Kidney epithelial cell (primary cell): Measurements from ENCODE around the gene C4orf36. TPM values are rescaled to one million over a fixed set of nuclear protein-coding genes. Genes with fewer than 3 reads are reported as not detected.

Experiments used
- DNase-seq: peaks from one replicate; pipeline ENCODE4 v3.0.0-alpha.2; 2010; ENCODE audit warnings: low read depth
- H3K27me3 ChIP-seq: 2 replicates; pipeline ENCODE4 v1.6.0; 2011; ENCODE audit warnings: low read length; ENCODE audit not compliant: control insufficient read depth, insufficient read depth
- H3K36me3 ChIP-seq: 2 replicates; pipeline ENCODE4 v1.5.1; 2011; ENCODE audit warnings: low read length; ENCODE audit not compliant: control insufficient read depth, insufficient read depth
- H3K4me3 ChIP-seq: 2 replicates; pipeline ENCODE4 v1.5.1; 2011; ENCODE audit warnings: low read depth, mild to moderate bottlenecking, control low read depth, low read length
- CTCF ChIP-seq: IDR thresholded peaks from 2 replicates; pipeline ENCODE4 v1.5.1; 2011; ENCODE audit warnings: mild to moderate bottlenecking, moderate library complexity, low read length, control low read depth, inconsistent platforms; ENCODE audit not compliant: insufficient read depth, poor library complexity, severe bottlenecking
- total RNA-seq: library from RNA; depleted of rRNA; stranded (reverse); fragments of >200 nt; gene quantifications from 2 replicates; pipeline ENCODE4 v1.2.3, GENCODE V29; 2015

C4orf36 gene
- total RNA-seq: 0.71 TPM in 1 of 2 replicates, not detected in the other

- Histone ChIP-seq H3K27me3 (no peaks in the 10 kb centered on the region), H3K4me3 (peak within 1 kb of the TSS; percentile 51), H3K36me3 (no peaks in the 10 kb centered on the region)
- DNase-seq: no peak
- no peak for TF ChIP-seq CTCF
These were observed at the start of gene C4orf36 for GRCh38 chr4:86891762-86892635. TSS of gene C4orf36 (minus strand) at chr4:86892422. CDS start at chr4:86891520, 902 bp downstream.

GRCh38 chr4:86940920-86941460, 48.8 kb upstream of the C4orf36 start:
- TF ChIP-seq CTCF: no peak
- no peak overlapping the region for H3K4me3 ChIP-seq
- DNase-seq: no peak
- H3K36me3 ChIP-seq: no peaks in the 10 kb centered on the region
- no peaks in the 10 kb centered on the region for H3K27me3 ChIP-seq

- no peak for DNase-seq
- H3K4me3 ChIP-seq: no peak overlapping the region
- TF ChIP-seq CTCF: no peak
These were observed 47.7 kb upstream of the C4orf36 start for GRCh38 chr4:86939729-86940575.

GRCh38 chr4:86938771-86939520, 46.7 kb upstream of the C4orf36 start:
- no peak for TF ChIP-seq CTCF
- no peak for DNase-seq
- H3K4me3 ChIP-seq: no peak overlapping the region

More at GRCh38 chr4:86939729-86940575, 47.7 kb upstream of the C4orf36 start:
- Histone ChIP-seq H3K27me3 (no peaks in the 10 kb centered on the region), H3K36me3 (no peaks in the 10 kb centered on the region)

More at GRCh38 chr4:86938771-86939520, 46.7 kb upstream of the C4orf36 start:
- Histone ChIP-seq H3K36me3 (no peaks in the 10 kb centered on the region), H3K27me3 (no peaks in the 10 kb centered on the region)
